ENCODE data around the gene BIRC6. TPM values are rescaled to one million over a fixed set of nuclear protein-coding genes. Genes with fewer than 3 reads are reported as not detected.
"Not testable (repeated sequence)": the region's sequence is repeated elsewhere in the genome, so short reads cannot be mapped to it uniquely, and the experiment has no call there.

BIRC6 gene
- 54.2 TPM for total RNA-seq

GRCh38 chr2:32356681-32357317 is at the start of gene BIRC6:
TSS of gene BIRC6 (plus strand) at chr2:32357023. CDS start at chr2:32357162, 139 bp downstream.
- peak; percentile 97 for ATAC-seq

GRCh38 chr2:32310577-32310976 is 46.2 kb upstream of the BIRC6 start:
- no peak for ATAC-seq

GRCh38 chr2:32314886-32315285 is 41.9 kb upstream of the BIRC6 start:
- no peak for ATAC-seq

GRCh38 chr2:32328679-32329078 is 28.1 kb upstream of the BIRC6 start:
- not testable (repeated sequence) for ATAC-seq

GRCh38 chr2:32329180-32329980 is 27.4 kb upstream of the BIRC6 start:
- not testable (repeated sequence) for ATAC-seq

GRCh38 chr2:32330136-32330535 is 26.7 kb upstream of the BIRC6 start:
- ATAC-seq: no peak

- ATAC-seq: no peak
These were observed 14.0 kb upstream of the BIRC6 start for GRCh38 chr2:32342801-32343200.

- not testable (repeated sequence) for ATAC-seq
These were observed 6.0 kb upstream of the BIRC6 start for GRCh38 chr2:32350797-32351196.

GRCh38 chr2:32355976-32356680 is 695 bp upstream of the BIRC6 start:
- ATAC-seq: no peak

- peak; percentile 21 for ATAC-seq
These were observed 691 bp downstream of the BIRC6 start for GRCh38 chr2:32357318-32358110.

- ATAC-seq: peak; percentile 7
These were observed 1.3 kb downstream of the BIRC6 start for GRCh38 chr2:32358111-32358482.

GRCh38 chr2:32360416-32360815 is 3.6 kb downstream of the BIRC6 start:
- ATAC-seq: no peak

- ATAC-seq: not testable (repeated sequence)
These were observed 6.2 kb downstream of the BIRC6 start for GRCh38 chr2:32362997-32363396.

- no peak for ATAC-seq
These were observed 6.8 kb downstream of the BIRC6 start for GRCh38 chr2:32363597-32363996.

GRCh38 chr2:32364290-32364689 is 7.5 kb downstream of the BIRC6 start:
- ATAC-seq: not testable (repeated sequence)

- ATAC-seq: not testable (repeated sequence)
These were observed 8.9 kb downstream of the BIRC6 start for GRCh38 chr2:32365679-32366078.

GRCh38 chr2:32366595-32366994 is 9.8 kb downstream of the BIRC6 start:
- ATAC-seq: no peak

- ATAC-seq: no peak
These were observed 12.4 kb downstream of the BIRC6 start for GRCh38 chr2:32369222-32369621.

- ATAC-seq: not testable (repeated sequence)
These were observed 14.1 kb downstream of the BIRC6 start for GRCh38 chr2:32370942-32371341.

- no peak for ATAC-seq
These were observed 15.8 kb downstream of the BIRC6 start for GRCh38 chr2:32372519-32373182.

- ATAC-seq: no peak
These were observed 18.5 kb downstream of the BIRC6 start for GRCh38 chr2:32375228-32375892.

Data from esophagus mucosa (tissue), 1 donor.